Caco-2 (cell line): Measurements from ENCODE around the gene DOCK10. TPM values are rescaled to one million over a fixed set of nuclear protein-coding genes. Genes with fewer than 3 reads are reported as not detected.
A peak's percentile ranks its signal among the peaks of the same experiment; 100 is the strongest.

Source experiments
- BruUV-seq: library from RNA; stranded (reverse); fragments of 400-500 nt; replicated peaks from 2 replicates; lab custom pipeline; 2021; lab: Mats Ljungman, UMichigan
- CTCF ChIA-PET: fragments of 300-600 bp; sonication (Branson Sonifier 250); formaldehyde crosslinking; loops from one replicate; lab custom pipeline; 2022; ENCODE audit warnings: antibody characterized with exemption; lab: Charles Lee
- POLR2A ChIA-PET: fragments of 300-600 bp; sonication (Branson Sonifier 250); formaldehyde crosslinking; loops from one replicate; lab custom pipeline; 2022; ENCODE audit warnings: antibody characterized with exemption; lab: Charles Lee
- DNase-seq, 2 experiments: peaks; one replicate each; pipeline versions ENCODE4 v3.0.0 to v3.0.0-alpha.2; 2020 to 2022
- H3K27me3 ChIP-seq: replicated peaks from 2 replicates; pipeline ENCODE4 v1.6.0; 2011; ENCODE audit warnings: low read length; ENCODE audit not compliant: control insufficient read depth, insufficient read depth
- H3K36me3 ChIP-seq: 2 replicates; pipeline ENCODE4 v1.5.1; 2011; ENCODE audit warnings: low read length; ENCODE audit not compliant: control insufficient read depth, insufficient read depth
- H3K4me1 ChIP-seq: fragments of 250-450 bp; sonication (Bioruptor Pico); 2 replicates; pipeline ENCODE4 v1.5.1; 2020; ENCODE audit warnings: mild to moderate bottlenecking
- H3K4me3 ChIP-seq: 2 replicates; pipeline ENCODE4 v1.5.1; 2011; ENCODE audit warnings: low read depth, mild to moderate bottlenecking, control low read depth, low read length
- H3K9me3 ChIP-seq: fragments of 250-450 bp; sonication (Bioruptor Pico); 2 replicates; pipeline ENCODE4 v1.5.1; 2020; ENCODE audit warnings: mild to moderate bottlenecking, moderate library complexity
- H3K27ac Mint-ChIP-seq: one replicate; pipeline ENCODE4 v1.8.0; 2022; ENCODE audit warnings: mixed read lengths; ENCODE audit not compliant: unreplicated experiment
- H3K27me3 Mint-ChIP-seq: one replicate; pipeline ENCODE4 v1.8.0; 2022; ENCODE audit warnings: mixed read lengths; ENCODE audit not compliant: insufficient read depth, unreplicated experiment
- H3K36me3 Mint-ChIP-seq: one replicate; pipeline ENCODE4 v1.8.0; 2022; ENCODE audit warnings: mild to moderate bottlenecking, mixed read lengths; ENCODE audit not compliant: insufficient read depth, unreplicated experiment
- H3K4me1 Mint-ChIP-seq: one replicate; pipeline ENCODE4 v1.8.0; 2022; ENCODE audit warnings: low read depth, mixed read lengths; ENCODE audit not compliant: unreplicated experiment
- H3K4me3 Mint-ChIP-seq: one replicate; pipeline ENCODE4 v1.8.0; 2022; ENCODE audit warnings: mild to moderate bottlenecking, moderate library complexity, mixed read lengths; ENCODE audit not compliant: unreplicated experiment
- H3K9me3 Mint-ChIP-seq: one replicate; pipeline ENCODE4 v1.8.0; 2022; ENCODE audit warnings: mixed read lengths; ENCODE audit not compliant: unreplicated experiment
- CTCF ChIP-seq, 2 experiments: fragments of 200-600 bp in 1 of 2; IDR thresholded peaks; 1 replicate in 1 of 2; 2 replicates in 1 of 2; pipeline versions ENCODE4 v1.5.1 to v1.8.0; 2011 to 2022; ENCODE audit warnings: antibody characterized with exemption in 1 of 2, control low read depth in 1 of 2, inconsistent platforms in 1 of 2, low read depth in 1 of 2, low read length in 1 of 2, mild to moderate bottlenecking in 1 of 2, moderate library complexity in 1 of 2; ENCODE audit not compliant: insufficient read depth in 1 of 2, severe bottlenecking in 1 of 2, unreplicated experiment in 1 of 2
- intact Hi-C: fragments of 100-400 bp; cut with micrococcal nuclease; formaldehyde crosslinking; loops from one replicate; pipeline ENCODE4 v1.10.0; 2022; ENCODE audit not compliant: unreplicated experiment
- total RNA-seq: library from RNA; stranded (reverse); gene quantifications from 2 replicates; pipeline ENCODE4 v1.2.3, GENCODE V29; 2022

The DOCK10 gene
- total RNA-seq, 1 experiment from 2014 or later: not detected

GRCh38 chr2:225010804-225011203 lies 31.5 kb downstream of the DOCK10 start:
- no peaks in the 10 kb centered on the region for H3K27me3 ChIP-seq
- Mint-ChIP-seq H3K9me3 (no peaks in the 10 kb centered on the region), H3K27ac (no peak overlapping the region), H3K36me3 (peaks cover 6% of the 10 kb centered on the region), H3K4me3 (no peak overlapping the region), H3K27me3 (no peaks in the 10 kb centered on the region), H3K4me1 (no peaks in the 10 kb centered on the region)
- POLR2A ChIA-PET: no interaction called here
- BruUV-seq: no TSS peak
- DNase-seq: no peak
- no peaks in the 10 kb centered on the region for H3K9me3 ChIP-seq
- intact Hi-C loops: no loop called here
- H3K4me3 ChIP-seq: no peak overlapping the region
- no peaks in the 10 kb centered on the region for H3K36me3 ChIP-seq
- CTCF ChIA-PET: no interaction called here
- no peaks in the 10 kb centered on the region for H3K4me1 ChIP-seq
- no peak for TF ChIP-seq CTCF (IDR thresholded peaks at IDR 0.05; ENCODE audit: insufficient read depth in 1 of 2, low read depth in 1 of 2, low read length in 1 of 2, severe bottlenecking in 1 of 2, unreplicated experiment in 1 of 2)

- no peak for TF ChIP-seq CTCF (IDR thresholded peaks at IDR 0.05; ENCODE audit: insufficient read depth in 1 of 2, low read depth in 1 of 2, low read length in 1 of 2, severe bottlenecking in 1 of 2, unreplicated experiment in 1 of 2)
These were observed 32.5 kb downstream of the DOCK10 start for GRCh38 chr2:225009768-225010167.

GRCh38 chr2:225008935-225009334 lies 33.3 kb downstream of the DOCK10 start:
- Mint-ChIP-seq H3K4me1 (no peaks in the 10 kb centered on the region), H3K9me3 (no peaks in the 10 kb centered on the region), H3K4me3 (no peak overlapping the region), H3K27ac (no peak overlapping the region), H3K36me3 (peaks cover 6% of the 10 kb centered on the region), H3K27me3 (no peaks in the 10 kb centered on the region)
- Histone ChIP-seq H3K27me3 (no peaks in the 10 kb centered on the region), H3K9me3 (no peaks in the 10 kb centered on the region), H3K36me3 (no peaks in the 10 kb centered on the region), H3K4me3 (no peak overlapping the region), H3K4me1 (no peaks in the 10 kb centered on the region)
- TF ChIP-seq CTCF (IDR thresholded peaks at IDR 0.05; ENCODE audit: insufficient read depth in 1 of 2, low read depth in 1 of 2, low read length in 1 of 2, severe bottlenecking in 1 of 2, unreplicated experiment in 1 of 2): peak in 1 of 2 experiments; percentile 7
- intact Hi-C loops: no loop called here
- DNase-seq: no peak
- CTCF ChIA-PET: no interaction called here
- POLR2A ChIA-PET: no interaction called here
- BruUV-seq: no TSS peak

More at GRCh38 chr2:225009768-225010167, 32.5 kb downstream of the DOCK10 start:
- H3K36me3 ChIP-seq: no peaks in the 10 kb centered on the region
- Mint-ChIP-seq H3K27me3 (no peaks in the 10 kb centered on the region), H3K4me1 (no peaks in the 10 kb centered on the region), H3K4me3 (no peak overlapping the region), H3K27ac (no peak overlapping the region), H3K36me3 (peaks cover 6% of the 10 kb centered on the region), H3K9me3 (no peaks in the 10 kb centered on the region)
- H3K9me3 ChIP-seq: no peaks in the 10 kb centered on the region
- H3K4me3 ChIP-seq: no peak overlapping the region
- DNase-seq: no peak
- H3K27me3 ChIP-seq: no peaks in the 10 kb centered on the region
- no TSS peak for BruUV-seq
- H3K4me1 ChIP-seq: no peaks in the 10 kb centered on the region
- ChIA-PET POLR2A (no interaction called here), CTCF (no interaction called here)
- intact Hi-C loops: no loop called here
